Prostate gland (tissue), 2 donors: ENCODE data around the gene SRPRB.

Experiments
- CTCF ChIP-seq, 4 experiments: fragments of 200-600 bp in 2 of 4; fragments of 450-650 bp in 2 of 4; sonication (generic) in 2 of 4; IDR thresholded peaks; 1 replicate in 3 of 4; 2 replicates in 1 of 4; pipeline ENCODE4 v1.5.1; 2016 to 2019; ENCODE audit warnings: antibody characterized with exemption in 4 of 4, mild to moderate bottlenecking in 2 of 4, moderate library complexity in 2 of 4
- POLR2A ChIP-seq: fragments of 450-650 bp; IDR thresholded peaks from one replicate; pipeline ENCODE4 v1.6.1; 2016; ENCODE audit warnings: antibody characterized with exemption, mild to moderate bottlenecking
- POLR2AphosphoS5 ChIP-seq: sonication (generic); formaldehyde crosslinking; IDR thresholded peaks from one replicate; pipeline ENCODE4 v1.6.1; 2017; ENCODE audit warnings: antibody characterized with exemption

- no peak for TF ChIP-seq CTCF (IDR thresholded peaks at IDR 0.05)
- no peak for TF ChIP-seq POLR2AphosphoS5
- no peak for TF ChIP-seq POLR2A
Measured at GRCh38 chr3:133870822-133871221, 65.2 kb downstream of the SRPRB start.
